Ectodermal cell (in vitro differentiated cells): ENCODE data around the gene CAST.

ENCODE experiments used
- H3K27ac ChIP-seq: 2 replicates; pipeline ENCODE4 v1.7.0; 2013; ENCODE audit warnings: mild to moderate bottlenecking, low read depth, low read length; ENCODE audit not compliant: insufficient read depth, poor library complexity, severe bottlenecking
- H3K27me3 ChIP-seq: 2 replicates; pipeline ENCODE4 v1.7.0; 2013; ENCODE audit warnings: mild to moderate bottlenecking, low read length; ENCODE audit not compliant: insufficient read depth, control insufficient read depth, poor library complexity, severe bottlenecking
- H3K36me3 ChIP-seq: one replicate; pipeline ENCODE4 v1.7.0; 2013; ENCODE audit warnings: low read length; ENCODE audit not compliant: control insufficient read depth, insufficient read depth
- H3K4me1 ChIP-seq: one replicate; pipeline ENCODE4 v1.7.0; 2013; ENCODE audit warnings: low read length; ENCODE audit not compliant: control insufficient read depth, insufficient read depth
- H3K4me3 ChIP-seq: 2 replicates; pipeline ENCODE4 v1.7.0; 2013; ENCODE audit warnings: low read depth, low read length, control low read depth; ENCODE audit not compliant: insufficient read depth
- H3K9me3 ChIP-seq: 2 replicates; pipeline ENCODE4 v1.7.0; 2013; ENCODE audit warnings: mild to moderate bottlenecking, low read length, moderate library complexity; ENCODE audit not compliant: control insufficient read depth
- WGBS, 2 experiments: methylation state at CpG; one replicate each; pipeline ENCODE4 v1.1.7; 2013; ENCODE audit warnings: missing lambda C conversion rate in 2 of 2; 5-methylcytosine and 5-hydroxymethylcytosine counted together

CAST gene

DNA sequence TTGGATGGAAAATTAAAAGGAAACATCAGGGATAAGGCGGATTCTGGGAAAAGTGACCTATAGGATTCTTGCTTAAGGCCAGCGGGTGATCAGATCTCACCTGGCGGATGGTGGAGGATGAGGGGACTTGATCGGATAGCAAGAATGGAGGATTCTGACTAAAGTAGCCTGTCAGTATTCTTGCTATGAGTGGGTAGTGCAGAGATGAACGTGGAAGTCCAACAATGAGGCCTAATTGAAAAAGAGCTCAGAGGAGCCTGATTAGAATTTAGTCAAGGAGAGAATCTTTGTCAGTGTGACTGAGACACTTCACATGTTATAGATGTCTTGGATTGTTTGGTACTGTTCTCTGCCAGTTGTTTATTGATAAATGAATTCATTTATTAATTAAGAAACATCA is 24.9 kb downstream of the CAST start:
- Histone ChIP-seq H3K4me1 (no peaks in the 10 kb centered on the region), H3K9me3 (no peaks in the 10 kb centered on the region), H3K27ac (no peak overlapping the region), H3K36me3 (no peaks in the 10 kb centered on the region), H3K27me3 (no peaks in the 10 kb centered on the region), H3K4me3 (no peak overlapping the region)
- WGBS, 2 experiments: 93 to 94% methylated on average over 5 of the region's 5 CpGs

DNA sequence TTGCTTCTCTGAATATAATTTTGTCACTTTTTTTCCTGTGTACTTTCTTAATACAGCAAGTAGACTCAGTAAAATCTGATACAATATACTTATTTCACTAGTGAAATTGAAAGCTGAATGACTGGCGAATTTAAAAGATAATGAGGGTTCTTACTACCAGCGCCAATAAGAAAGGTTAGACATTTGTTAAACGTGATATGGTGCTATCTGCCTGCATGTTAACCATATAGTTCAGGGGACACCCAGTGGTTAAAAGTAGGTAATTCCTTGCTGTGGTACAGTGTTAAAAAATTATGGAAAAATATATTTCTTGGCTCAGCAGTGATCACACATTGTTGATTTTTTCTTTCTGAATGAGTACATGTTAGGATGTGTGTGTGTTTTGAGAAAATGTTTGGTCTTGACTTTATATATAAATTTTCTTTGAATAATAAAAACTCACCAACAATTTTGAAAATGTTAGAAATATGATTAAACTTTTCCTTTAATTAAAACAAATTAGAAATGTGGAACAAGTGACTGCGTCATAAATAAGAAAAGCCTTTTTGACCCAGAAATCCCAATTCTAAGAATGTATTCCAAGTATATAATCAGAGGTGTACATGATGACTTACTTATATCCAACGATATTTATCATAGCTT is 25.8 kb downstream of the CAST start:
- WGBS, 2 experiments: 50 to 52% methylated on average over 3 to 4 of the region's 5 CpGs
- H3K9me3 ChIP-seq: no peaks in the 10 kb centered on the region
- H3K27me3 ChIP-seq: no peaks in the 10 kb centered on the region
- no peaks in the 10 kb centered on the region for H3K36me3 ChIP-seq
- no peak overlapping the region for H3K27ac ChIP-seq
- H3K4me1 ChIP-seq: no peaks in the 10 kb centered on the region
- H3K4me3 ChIP-seq: no peak overlapping the region

DNA sequence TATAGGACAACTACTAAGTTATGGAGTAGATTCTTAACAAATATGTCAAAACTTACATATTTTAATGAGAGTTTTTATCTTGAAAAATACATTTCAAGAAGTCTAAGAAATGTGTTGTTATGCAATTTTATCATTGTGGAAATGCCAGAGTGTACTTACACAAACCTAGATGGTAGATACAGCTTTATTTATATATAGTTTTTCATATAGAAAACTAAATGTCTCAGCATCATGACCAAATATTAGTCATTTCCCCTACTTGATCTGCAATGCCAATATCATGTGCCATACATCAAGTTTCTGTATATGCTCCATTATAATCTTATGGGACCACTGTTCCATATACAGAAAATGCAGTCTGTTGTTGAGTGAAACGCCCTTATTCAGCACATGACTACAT is 28.7 kb downstream of the CAST start:
- H3K9me3 ChIP-seq: no peaks in the 10 kb centered on the region
- WGBS, 2 experiments: 85 to 90% methylated on average over 1 of the region's 1 CpG
- H3K27ac ChIP-seq: no peak overlapping the region
- no peaks in the 10 kb centered on the region for H3K4me1 ChIP-seq
- no peak overlapping the region for H3K4me3 ChIP-seq
- H3K36me3 ChIP-seq: no peaks in the 10 kb centered on the region
- no peaks in the 10 kb centered on the region for H3K27me3 ChIP-seq

DNA sequence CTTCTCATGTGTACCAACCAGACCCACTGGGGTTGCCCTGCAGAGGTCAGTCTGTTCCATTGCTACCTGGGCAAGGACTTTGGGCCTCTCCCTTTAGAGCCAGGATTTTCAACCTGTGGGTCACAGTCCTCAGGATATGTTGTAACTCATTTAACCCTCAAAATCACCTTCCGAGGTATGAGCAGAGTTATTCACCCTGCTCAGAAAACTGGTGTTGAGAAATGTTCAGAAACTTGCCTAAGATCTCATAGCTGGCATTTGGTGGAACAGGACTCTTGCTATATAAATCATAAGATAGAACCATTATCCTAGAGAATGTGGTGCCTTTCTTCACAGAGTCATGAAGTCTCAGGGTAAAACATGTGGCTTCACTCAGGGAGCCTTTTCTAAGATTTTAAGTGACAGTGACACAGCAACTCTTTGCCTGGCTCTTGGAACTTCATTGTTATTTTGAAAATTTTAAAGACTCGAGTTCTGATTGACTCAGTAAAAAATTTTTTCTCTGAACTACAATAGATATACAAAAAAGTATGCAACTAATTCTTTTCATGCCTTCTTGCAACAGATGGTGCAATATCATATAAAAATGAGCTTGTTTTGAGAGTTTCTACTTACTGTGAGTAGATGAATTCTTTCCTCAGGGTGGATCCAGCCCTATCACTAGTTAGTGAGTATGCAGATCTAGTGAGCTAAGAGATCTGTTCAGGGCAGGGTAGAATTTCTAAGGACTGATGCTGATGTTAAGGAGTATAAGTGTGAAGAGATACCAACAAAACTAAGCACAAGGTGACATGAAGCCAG is 29.5 kb downstream of the CAST start:
- Histone ChIP-seq H3K9me3 (no peaks in the 10 kb centered on the region), H3K27ac (no peak overlapping the region), H3K27me3 (no peaks in the 10 kb centered on the region), H3K4me3 (no peak overlapping the region), H3K4me1 (no peaks in the 10 kb centered on the region), H3K36me3 (no peaks in the 10 kb centered on the region)
- WGBS, 2 experiments: 90 to 100% methylated on average over 1 to 2 of the region's 2 CpGs

DNA sequence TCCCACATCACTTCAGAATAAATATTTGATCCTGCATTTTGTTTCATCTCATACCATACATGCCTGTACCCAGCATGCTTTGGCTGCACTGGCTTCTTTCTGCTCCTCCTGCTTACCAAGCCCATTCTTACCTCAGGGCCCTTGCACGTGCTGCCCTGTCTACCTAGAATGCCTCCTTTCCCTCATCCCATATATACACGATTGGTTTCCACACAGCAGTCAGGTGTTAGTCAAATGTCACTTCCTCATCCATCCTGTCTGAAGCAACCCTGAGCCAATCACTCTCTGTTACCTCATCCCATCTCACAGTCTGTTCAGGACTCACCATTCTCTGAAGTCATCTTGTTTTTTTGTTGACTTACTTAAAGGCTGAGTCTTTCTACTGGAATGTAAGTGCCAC is 30.3 kb downstream of the CAST start:
- no peak overlapping the region for H3K27ac ChIP-seq
- H3K27me3 ChIP-seq: no peaks in the 10 kb centered on the region
- H3K4me3 ChIP-seq: no peak overlapping the region
- H3K36me3 ChIP-seq: no peaks in the 10 kb centered on the region
- no peaks in the 10 kb centered on the region for H3K4me1 ChIP-seq
- WGBS, 2 experiments: 86 to 93% methylated on average over 2 of the region's 2 CpGs
- H3K9me3 ChIP-seq: no peaks in the 10 kb centered on the region

DNA sequence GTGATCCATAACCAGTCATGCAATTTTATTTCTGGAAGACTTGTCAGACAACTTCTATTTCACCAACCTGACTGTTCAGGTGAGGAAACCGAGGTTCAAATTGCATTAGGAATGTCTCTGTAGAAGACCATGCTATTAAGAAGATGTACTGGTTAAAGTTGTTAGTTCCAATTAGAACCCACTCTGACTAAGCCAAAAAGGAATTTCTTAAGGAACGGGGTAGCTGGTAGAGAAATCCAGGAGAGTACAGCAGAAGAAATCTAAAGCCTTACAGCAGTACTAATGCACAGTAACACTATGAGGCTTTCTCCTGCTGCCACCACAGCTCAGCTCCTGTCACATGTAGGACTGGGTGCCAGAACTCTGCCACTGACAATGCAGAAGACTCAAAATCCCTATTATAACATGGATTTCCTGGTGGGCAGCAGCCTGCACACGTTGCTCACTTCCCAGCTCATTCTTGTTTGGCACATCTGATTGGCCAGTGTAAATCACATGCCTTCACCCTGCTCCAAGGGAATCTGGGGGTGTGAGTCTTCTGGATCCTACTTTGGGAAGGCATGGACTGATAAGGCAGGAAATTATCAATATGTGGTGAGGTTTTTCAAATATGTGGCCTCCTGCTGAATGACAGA is 37.1 kb downstream of the CAST start:
- Histone ChIP-seq H3K4me3 (no peak overlapping the region), H3K27me3 (peaks cover 4% of the 10 kb centered on the region), H3K9me3 (no peaks in the 10 kb centered on the region), H3K4me1 (peaks cover 6% of the 10 kb centered on the region), H3K27ac (no peak overlapping the region), H3K36me3 (no peaks in the 10 kb centered on the region)
- WGBS, 2 experiments: 62 to 66% methylated on average over 3 of the region's 3 CpGs

DNA sequence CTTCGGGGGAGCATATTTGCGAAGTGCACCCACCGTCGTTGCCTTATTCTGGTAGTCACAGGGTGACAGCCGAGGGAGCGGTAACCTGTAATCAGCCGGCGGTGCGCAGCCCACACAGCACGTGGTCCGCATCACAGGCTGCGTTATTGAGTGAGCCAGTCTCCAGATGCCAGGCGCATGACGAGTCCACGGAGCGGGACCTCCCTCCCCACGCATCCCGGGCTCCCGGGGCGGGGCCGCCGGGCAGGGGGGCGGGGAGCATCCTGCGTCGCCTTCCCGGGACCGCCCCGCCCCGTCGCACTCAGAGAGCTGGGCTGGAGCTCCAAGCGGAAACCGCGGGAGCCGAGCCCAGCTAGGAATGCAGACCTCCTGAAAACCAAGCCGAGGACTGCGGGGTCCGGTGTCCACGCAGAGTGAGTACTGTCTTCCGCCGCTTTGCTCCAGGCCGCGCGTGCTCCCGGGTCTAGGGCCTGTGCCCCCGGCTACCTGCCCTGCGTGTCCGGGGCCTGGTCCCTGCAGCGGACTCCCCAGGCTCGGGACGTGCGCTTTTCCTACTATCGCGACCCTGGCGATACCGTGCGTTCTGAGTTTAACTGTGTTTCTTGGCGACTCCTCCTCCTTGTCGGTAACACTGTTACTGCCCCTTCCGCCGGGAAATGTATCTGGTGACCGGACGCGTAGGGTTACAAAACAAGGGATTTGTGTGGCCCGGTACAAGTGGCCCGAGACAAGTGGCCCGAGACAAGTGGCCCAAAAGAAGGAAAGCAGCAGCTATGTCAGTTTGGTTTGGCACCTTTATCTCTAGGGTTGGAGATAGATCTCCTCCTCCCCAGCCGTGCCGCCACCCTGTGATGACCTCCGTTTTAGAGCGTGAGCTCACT is 40.6 kb downstream of the CAST start:
- 1% methylated on average over 70 of the region's 70 CpGs for WGBS, 2 experiments

DNA sequence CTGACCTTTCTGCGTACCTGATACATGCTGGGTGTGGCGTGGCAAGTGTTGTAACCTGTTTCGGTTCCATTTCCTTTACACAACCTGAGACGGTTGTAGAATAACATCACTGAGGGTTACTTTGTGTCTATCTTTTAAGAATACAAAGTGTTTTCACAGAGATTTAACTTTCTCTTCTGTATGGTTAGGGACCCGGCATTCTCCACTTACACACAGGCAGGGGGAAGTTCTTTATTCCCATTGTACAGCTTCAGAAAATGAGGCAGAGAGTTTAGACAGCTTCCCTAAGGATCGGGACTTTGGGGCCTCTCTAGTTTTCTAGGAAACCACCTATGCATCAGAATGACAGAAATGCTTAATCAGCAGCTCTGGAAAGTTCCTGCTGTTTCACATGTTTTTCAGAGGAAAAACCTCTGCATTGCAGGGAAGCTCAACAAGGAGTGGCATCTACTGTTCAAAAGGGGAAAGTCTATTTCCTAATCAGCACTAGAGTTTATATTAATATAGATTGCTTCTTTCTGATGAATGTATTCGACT is 41.3 kb downstream of the CAST start:
- Histone ChIP-seq H3K27ac (no peak overlapping the region), H3K9me3 (no peaks in the 10 kb centered on the region), H3K4me1 (peaks cover 6% of the 10 kb centered on the region), H3K27me3 (peaks cover 4% of the 10 kb centered on the region), H3K4me3 (peak overlapping the region; percentile 63), H3K36me3 (no peaks in the 10 kb centered on the region)
- 18 to 20% methylated on average over 5 to 7 of the region's 7 CpGs for WGBS, 2 experiments

More for the DNA sequence above, 40.6 kb downstream of the CAST start:
- peaks cover 6% of the 10 kb centered on the region for H3K4me1 ChIP-seq
- H3K27me3 ChIP-seq: peaks cover 4% of the 10 kb centered on the region
- H3K9me3 ChIP-seq: no peaks in the 10 kb centered on the region
- peak overlapping the region; percentile 63 for H3K4me3 ChIP-seq
- no peaks in the 10 kb centered on the region for H3K36me3 ChIP-seq
- H3K27ac ChIP-seq: no peak overlapping the region

DNA sequence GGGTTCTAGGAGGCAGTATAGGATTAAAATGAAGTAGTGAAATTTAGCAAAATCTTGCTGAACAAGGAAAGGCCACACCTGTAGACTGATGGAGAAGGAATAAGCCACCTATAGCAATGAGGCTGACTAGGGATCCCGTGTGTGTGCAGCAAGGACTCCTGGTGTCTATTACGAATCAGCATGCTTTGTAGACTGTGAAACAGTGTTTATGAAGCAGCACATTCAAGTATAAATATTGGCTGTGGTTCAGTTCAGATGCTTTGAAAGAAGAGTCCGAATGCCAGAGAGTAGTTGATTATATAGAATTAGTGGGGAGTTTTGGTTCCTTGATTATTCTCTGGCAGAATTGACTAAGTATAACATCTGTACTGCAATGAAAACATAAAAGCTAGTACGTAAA is 41.8 kb downstream of the CAST start:
- Histone ChIP-seq H3K27ac (no peak overlapping the region), H3K36me3 (no peaks in the 10 kb centered on the region), H3K9me3 (no peaks in the 10 kb centered on the region), H3K4me1 (peaks cover 6% of the 10 kb centered on the region), H3K27me3 (peaks cover 4% of the 10 kb centered on the region), H3K4me3 (peak overlapping the region; percentile 63)
- WGBS, 2 experiments: 85 to 91% methylated on average over 4 of the region's 4 CpGs
